Panc1 (cell line): ENCODE measurements around the gene SSBP4.

Experiments
- POLR2AphosphoS5 ChIP-seq: IDR thresholded peaks from 2 replicates; pipeline ENCODE4 v1.6.1; 2012; ENCODE audit warnings: mild to moderate bottlenecking, low read depth, low read length, moderate library complexity
- REST ChIP-seq, 2 experiments: IDR thresholded peaks; 2 replicates each; pipeline ENCODE4 v1.6.1; 2011 to 2012; ENCODE audit warnings: low read depth in 2 of 2, control low read depth in 1 of 2, low read length in 1 of 2, mild to moderate bottlenecking in 1 of 2, moderate library complexity in 1 of 2; ENCODE audit not compliant: insufficient read depth in 1 of 2
- SIN3A ChIP-seq: IDR thresholded peaks from 2 replicates; pipeline ENCODE4 v1.6.1; 2012; ENCODE audit warnings: low read depth, mild to moderate bottlenecking, low read length, moderate library complexity, borderline replicate concordance; ENCODE audit not compliant: insufficient read depth
- TCF7L2 ChIP-seq: IDR thresholded peaks from 2 replicates; pipeline ENCODE4 v1.6.1; 2011; ENCODE audit warnings: mild to moderate bottlenecking, low read depth, low read length, inconsistent platforms
- TF ChIP-seq, protein P1 (sequence below): fragments of 450-650 bp; IDR thresholded peaks from 2 replicates; pipeline ENCODE4 v1.5.1; 2017; ENCODE audit warnings: mild to moderate bottlenecking

GRCh38 chr19:18416778-18417249 is 2.4 kb upstream of the SSBP4 start:
- TF ChIP-seq, protein P1, sequence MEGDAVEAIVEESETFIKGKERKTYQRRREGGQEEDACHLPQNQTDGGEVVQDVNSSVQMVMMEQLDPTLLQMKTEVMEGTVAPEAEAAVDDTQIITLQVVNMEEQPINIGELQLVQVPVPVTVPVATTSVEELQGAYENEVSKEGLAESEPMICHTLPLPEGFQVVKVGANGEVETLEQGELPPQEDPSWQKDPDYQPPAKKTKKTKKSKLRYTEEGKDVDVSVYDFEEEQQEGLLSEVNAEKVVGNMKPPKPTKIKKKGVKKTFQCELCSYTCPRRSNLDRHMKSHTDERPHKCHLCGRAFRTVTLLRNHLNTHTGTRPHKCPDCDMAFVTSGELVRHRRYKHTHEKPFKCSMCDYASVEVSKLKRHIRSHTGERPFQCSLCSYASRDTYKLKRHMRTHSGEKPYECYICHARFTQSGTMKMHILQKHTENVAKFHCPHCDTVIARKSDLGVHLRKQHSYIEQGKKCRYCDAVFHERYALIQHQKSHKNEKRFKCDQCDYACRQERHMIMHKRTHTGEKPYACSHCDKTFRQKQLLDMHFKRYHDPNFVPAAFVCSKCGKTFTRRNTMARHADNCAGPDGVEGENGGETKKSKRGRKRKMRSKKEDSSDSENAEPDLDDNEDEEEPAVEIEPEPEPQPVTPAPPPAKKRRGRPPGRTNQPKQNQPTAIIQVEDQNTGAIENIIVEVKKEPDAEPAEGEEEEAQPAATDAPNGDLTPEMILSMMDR: no peak
- no peak for TF ChIP-seq POLR2AphosphoS5
- TF ChIP-seq SIN3A: no peak
- no peak for TF ChIP-seq REST (IDR thresholded peaks at IDR 0.05; ENCODE audit: insufficient read depth in 1 of 2, low read depth in 2 of 2, low read length in 1 of 2)
- no peak for TF ChIP-seq TCF7L2
